Upper lobe of left lung (tissue), 4 donors: ENCODE measurements around the gene ATP6V0E1.

Experiments used
- EP300 ChIP-seq, 4 donors: sonication (generic); formaldehyde crosslinking; IDR thresholded peaks; one replicate each; pipeline ENCODE4 v1.5.1; 2017; ENCODE audit warnings: antibody characterized with exemption in 4 of 4, control low read depth in 2 of 4
- POLR2A ChIP-seq, 4 donors: fragments of 450-650 bp; IDR thresholded peaks; one replicate each; pipeline ENCODE4 v1.5.1; 2016 to 2017; ENCODE audit warnings: antibody characterized with exemption in 4 of 4, mild to moderate bottlenecking in 2 of 4
- POLR2AphosphoS5 ChIP-seq, 2 donors: sonication (generic); formaldehyde crosslinking; IDR thresholded peaks; one replicate each; pipeline ENCODE4 v1.5.1; 2017; ENCODE audit warnings: antibody characterized with exemption in 2 of 2
- TF ChIP-seq, protein P1 (sequence below), 6 experiments: fragments of 450-650 bp in 4 of 6; fragments of 200-600 bp in 2 of 6; sonication (generic) in 2 of 6; IDR thresholded peaks; one replicate each; pipeline ENCODE4 v1.5.1; 2016 to 2019; ENCODE audit warnings: antibody characterized with exemption in 6 of 6

DNA sequence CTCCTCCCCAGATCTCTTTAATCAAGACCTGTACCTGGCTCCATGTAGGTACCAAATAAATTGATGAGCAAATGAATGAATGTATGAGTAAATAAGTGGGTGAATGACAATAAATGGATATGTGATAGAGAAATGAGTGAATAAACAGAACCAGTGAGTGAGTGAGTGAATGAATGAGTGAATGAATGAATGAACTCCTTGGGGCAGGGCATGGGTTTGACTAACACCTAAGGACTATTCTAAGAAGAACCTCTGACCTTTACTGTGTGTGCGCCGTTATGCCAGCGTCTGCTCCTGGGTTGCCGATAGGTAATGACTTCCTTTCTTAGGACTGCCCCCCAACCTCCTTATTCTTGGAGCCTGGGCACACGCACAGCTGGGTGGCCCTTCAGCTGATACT is 26.1 kb upstream of the ATP6V0E1 start:
- TF ChIP-seq POLR2AphosphoS5 (IDR thresholded peaks at IDR 0.05) = no peak
- no peak for TF ChIP-seq POLR2A (IDR thresholded peaks at IDR 0.05)
- TF ChIP-seq, protein P1, sequence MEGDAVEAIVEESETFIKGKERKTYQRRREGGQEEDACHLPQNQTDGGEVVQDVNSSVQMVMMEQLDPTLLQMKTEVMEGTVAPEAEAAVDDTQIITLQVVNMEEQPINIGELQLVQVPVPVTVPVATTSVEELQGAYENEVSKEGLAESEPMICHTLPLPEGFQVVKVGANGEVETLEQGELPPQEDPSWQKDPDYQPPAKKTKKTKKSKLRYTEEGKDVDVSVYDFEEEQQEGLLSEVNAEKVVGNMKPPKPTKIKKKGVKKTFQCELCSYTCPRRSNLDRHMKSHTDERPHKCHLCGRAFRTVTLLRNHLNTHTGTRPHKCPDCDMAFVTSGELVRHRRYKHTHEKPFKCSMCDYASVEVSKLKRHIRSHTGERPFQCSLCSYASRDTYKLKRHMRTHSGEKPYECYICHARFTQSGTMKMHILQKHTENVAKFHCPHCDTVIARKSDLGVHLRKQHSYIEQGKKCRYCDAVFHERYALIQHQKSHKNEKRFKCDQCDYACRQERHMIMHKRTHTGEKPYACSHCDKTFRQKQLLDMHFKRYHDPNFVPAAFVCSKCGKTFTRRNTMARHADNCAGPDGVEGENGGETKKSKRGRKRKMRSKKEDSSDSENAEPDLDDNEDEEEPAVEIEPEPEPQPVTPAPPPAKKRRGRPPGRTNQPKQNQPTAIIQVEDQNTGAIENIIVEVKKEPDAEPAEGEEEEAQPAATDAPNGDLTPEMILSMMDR (IDR thresholded peaks at IDR 0.05) = no peak
- no peak for TF ChIP-seq EP300 (IDR thresholded peaks at IDR 0.05)
